H9 (cell line): ENCODE results near the gene DUSP16. TPM values are rescaled to one million over a fixed set of nuclear protein-coding genes. Genes with fewer than 3 reads are reported as not detected.

ENCODE experiments used
- DNase-seq: peaks from one replicate; pipeline ENCODE4 v3.0.0-alpha.2; 2017
- H2AFZ ChIP-seq: one replicate; pipeline ENCODE4 v1.6.1; 2013; ENCODE audit warnings: mild to moderate bottlenecking, low read length, control low read depth, moderate library complexity
- H2AK5ac ChIP-seq: 2 replicates; pipeline ENCODE4 v1.6.1; 2013; ENCODE audit warnings: low read length, control low read depth, mixed read lengths; ENCODE audit not compliant: insufficient read length
- H2BK120ac ChIP-seq: one replicate; pipeline ENCODE4 v1.6.1; 2013; ENCODE audit warnings: low read depth, mild to moderate bottlenecking, low read length, control low read depth, inconsistent platforms; ENCODE audit not compliant: poor library complexity, severe bottlenecking
- H2BK12ac ChIP-seq: 2 replicates; pipeline ENCODE4 v1.6.1; 2013; ENCODE audit warnings: low read length, control low read depth, mixed read lengths, low read depth; ENCODE audit not compliant: insufficient read length
- H2BK15ac ChIP-seq: 2 replicates; pipeline ENCODE4 v1.6.1; 2013; ENCODE audit warnings: low read depth, low read length, control low read depth
- H2BK20ac ChIP-seq: one replicate; pipeline ENCODE4 v1.6.1; 2013; ENCODE audit warnings: low read depth, mild to moderate bottlenecking, low read length, control low read depth, inconsistent platforms; ENCODE audit not compliant: poor library complexity, severe bottlenecking
- H2BK5ac ChIP-seq: 2 replicates; pipeline ENCODE4 v1.6.1; 2013; ENCODE audit warnings: low read length, control low read depth, mixed read lengths; ENCODE audit not compliant: insufficient read length
- H3K14ac ChIP-seq: 2 replicates; pipeline ENCODE4 v1.6.1; 2013; ENCODE audit warnings: low read length, control low read depth; ENCODE audit not compliant: insufficient read depth
- H3K18ac ChIP-seq: 2 replicates; pipeline ENCODE4 v1.6.1; 2013; ENCODE audit warnings: low read depth, mild to moderate bottlenecking, mixed read lengths, low read length, control low read depth; ENCODE audit not compliant: insufficient read length
- H3K23ac ChIP-seq: 2 replicates; pipeline ENCODE4 v1.6.1; 2013; ENCODE audit warnings: low read length, control low read depth, mixed read lengths, low read depth; ENCODE audit not compliant: insufficient read length
- H3K23me2 ChIP-seq: 2 replicates; pipeline ENCODE4 v1.6.1; 2013; ENCODE audit warnings: low read depth, mild to moderate bottlenecking, mixed read lengths, low read length, control low read depth; ENCODE audit not compliant: insufficient read length, poor library complexity, severe bottlenecking
- H3K27ac ChIP-seq: 2 replicates; pipeline ENCODE4 v1.5.1; 2013; ENCODE audit warnings: low read length, control low read depth, mixed read lengths, low read depth; ENCODE audit not compliant: insufficient read length
- H3K27me3 ChIP-seq: 2 replicates; pipeline ENCODE4 v1.6.1; 2013; ENCODE audit warnings: low read length, control low read depth, inconsistent platforms; ENCODE audit not compliant: insufficient read depth
- H3K4ac ChIP-seq: 2 replicates; pipeline ENCODE4 v1.6.1; 2013; ENCODE audit warnings: low read depth, mild to moderate bottlenecking, control low read depth, inconsistent platforms, low read length, moderate library complexity
- H3K4me1 ChIP-seq: 2 replicates; pipeline ENCODE4 v1.6.1; 2013; ENCODE audit warnings: low read length, control low read depth, inconsistent platforms; ENCODE audit not compliant: insufficient read depth
- H3K4me2 ChIP-seq: 2 replicates; pipeline ENCODE4 v1.6.1; 2013; ENCODE audit warnings: low read length, control low read depth, mixed read lengths; ENCODE audit not compliant: insufficient read length, insufficient read depth
- H3K56ac ChIP-seq: 2 replicates; pipeline ENCODE4 v1.6.1; 2013; ENCODE audit warnings: low read depth, mild to moderate bottlenecking, mixed read lengths, low read length, control low read depth; ENCODE audit not compliant: insufficient read length
- H3K79me1 ChIP-seq: 2 replicates; pipeline ENCODE4 v1.6.1; 2013; ENCODE audit warnings: low read depth, mild to moderate bottlenecking, moderate library complexity, low read length, control low read depth, inconsistent platforms; ENCODE audit not compliant: insufficient read depth, poor library complexity, severe bottlenecking
- H3K79me2 ChIP-seq: 2 replicates; pipeline ENCODE4 v1.6.1; 2013; ENCODE audit warnings: low read length, control low read depth, inconsistent platforms; ENCODE audit not compliant: insufficient read depth
- H3K9ac ChIP-seq: 2 replicates; pipeline ENCODE4 v1.6.1; 2013; ENCODE audit warnings: low read length, control low read depth, mixed read lengths; ENCODE audit not compliant: insufficient read length; ENCODE audit errors: extremely low read depth
- H3K9me3 ChIP-seq: one replicate; pipeline ENCODE4 v1.6.1; 2013; ENCODE audit warnings: low read depth, low read length, inconsistent platforms; ENCODE audit not compliant: control insufficient read depth
- H3T11ph ChIP-seq: one replicate; pipeline ENCODE4 v1.6.1; 2013; ENCODE audit warnings: mild to moderate bottlenecking, low read length, control low read depth, inconsistent platforms
- H4K20me1 ChIP-seq: one replicate; pipeline ENCODE4 v1.6.1; 2013; ENCODE audit not compliant: control insufficient read depth, insufficient read length, insufficient read depth
- H4K5ac ChIP-seq: 2 replicates; pipeline ENCODE4 v1.6.1; 2013; ENCODE audit warnings: low read depth, mild to moderate bottlenecking, mixed read lengths, low read length, control low read depth; ENCODE audit not compliant: insufficient read length
- H4K8ac ChIP-seq: replicated peaks from 2 replicates; pipeline ENCODE4 v1.6.1; 2013; ENCODE audit warnings: low read length, control low read depth, mixed read lengths, low read depth; ENCODE audit not compliant: insufficient read length
- H4K91ac ChIP-seq: 2 replicates; pipeline ENCODE4 v1.6.1; 2013; ENCODE audit warnings: low read depth, mild to moderate bottlenecking, moderate library complexity, mixed read lengths, low read length, control low read depth; ENCODE audit not compliant: insufficient read length
- H3K27ac Mint-ChIP-seq, 3 experiments: 2 replicates in 2 of 3; 3 replicates in 1 of 3; pipeline ENCODE4 v1.8.0; 2020 to 2021; ENCODE audit warnings: mixed read lengths in 3 of 3, mild to moderate bottlenecking in 1 of 3, moderate library complexity in 1 of 3
- H3K27me3 Mint-ChIP-seq: 2 replicates; pipeline ENCODE4 v1.8.0; 2021; ENCODE audit warnings: low read depth, mild to moderate bottlenecking, moderate library complexity, mixed read lengths
- H3K36me3 Mint-ChIP-seq, 3 experiments: 2 replicates in 2 of 3; 3 replicates in 1 of 3; pipeline ENCODE4 v1.8.0; 2020 to 2021; ENCODE audit warnings: low read depth in 3 of 3, mixed read lengths in 3 of 3; ENCODE audit not compliant: insufficient read depth in 1 of 3
- H3K4me1 Mint-ChIP-seq, 2 experiments: 2 replicates each; pipeline ENCODE4 v1.8.0; 2020; ENCODE audit warnings: mixed read lengths in 2 of 2
- H3K4me3 Mint-ChIP-seq, 2 experiments: 2 replicates in 1 of 2; 3 replicates in 1 of 2; pipeline ENCODE4 v1.8.0; 2020 to 2021; ENCODE audit warnings: mild to moderate bottlenecking in 2 of 2, mixed read lengths in 2 of 2, moderate library complexity in 1 of 2
- H3K9me3 Mint-ChIP-seq, 2 experiments: 2 replicates in 1 of 2; 3 replicates in 1 of 2; pipeline ENCODE4 v1.8.0; 2020; ENCODE audit warnings: mild to moderate bottlenecking in 2 of 2, mixed read lengths in 2 of 2, moderate library complexity in 1 of 2
- CTCF ChIP-seq: fragments of 200-600 bp; sonication (generic); conservative IDR thresholded peaks from 3 replicates; pipeline ENCODE4 v1.8.0; 2021; ENCODE audit warnings: antibody characterized with exemption, mild to moderate bottlenecking
- WGBS: extraction: QIAGEN DNeasy Blood & Tissue Kit; methylation state at CpG from one replicate; pipeline ENCODE4 v1.1.7; 2013; ENCODE audit warnings: missing lambda C conversion rate, low lambda C conversion rate, mixed read lengths; ENCODE audit not compliant: insufficient read length; ENCODE audit errors: extremely low coverage; 5-methylcytosine and 5-hydroxymethylcytosine counted together
- total RNA-seq: library from RNA; stranded (reverse); gene quantifications from 2 replicates; pipeline ENCODE4 v1.2.1, GENCODE V29; 2021

DUSP16 gene
- total RNA-seq, 1 experiment from 2014 or later: 64.0 TPM

- Histone ChIP-seq H3K79me1 (no peaks in the 10 kb centered on the region), H3T11ph (no peak overlapping the region), H4K20me1 (no peaks in the 10 kb centered on the region), H3K23me2 (no peaks in the 10 kb centered on the region), H3K18ac (no peak overlapping the region), H2BK5ac (no peak overlapping the region), H4K91ac (no peak overlapping the region), H3K4ac (no peak overlapping the region), H4K8ac (no peak overlapping the region), H3K9me3 (no peaks in the 10 kb centered on the region), H2BK15ac (no peak overlapping the region), H3K9ac (no peak overlapping the region), H3K27me3 (no peaks in the 10 kb centered on the region), H2AFZ (no peak overlapping the region), H2BK20ac (no peak overlapping the region), H3K4me1 (no peaks in the 10 kb centered on the region), H3K79me2 (no peaks in the 10 kb centered on the region), H3K27ac (no peak overlapping the region), H3K4me2 (no peak overlapping the region), H3K56ac (no peak overlapping the region), H2AK5ac (no peak overlapping the region), H2BK120ac (no peak overlapping the region), H3K23ac (no peak overlapping the region), H4K5ac (no peak overlapping the region), H3K14ac (no peak overlapping the region), H2BK12ac (no peak overlapping the region)
- TF ChIP-seq CTCF: no peak
- Mint-ChIP-seq H3K27me3 (no peaks in the 10 kb centered on the region), H3K36me3 (no peaks in the 10 kb centered on the region), H3K9me3 (no peaks in the 10 kb centered on the region), H3K4me3 (no peak overlapping the region), H3K27ac (no peak overlapping the region), H3K4me1 (peaks cover 25 to 28% of the 10 kb centered on the region in 2 experiments)
- WGBS: no CpG with 5 or more reads among the region's 4 CpGs
- DNase-seq: no peak
Measured at GRCh38 chr12:12445165-12445881, 117.3 kb downstream of the DUSP16 start.
